Activated CD8-positive, alpha-beta T cell treated with anti-CD3 and anti-CD28 coated beads for 36 hours (primary cell): Measurements from ENCODE around the gene PLEKHJ1. TPM values are rescaled to one million over a fixed set of nuclear protein-coding genes. Genes with fewer than 3 reads are reported as not detected.

Experiments used
- ATAC-seq: fragments of 200-7000 bp; cut with Tn5 transposase; one replicate; pipeline ENCODE4 v1.10.0; 2021; ENCODE audit warnings: mild to moderate bottlenecking, moderate library complexity
- CTCF ChIA-PET: fragments of 350-600 bp; sonication (Branson Sonifier 250); formaldehyde crosslinking; loops from one replicate; lab custom pipeline; 2021; ENCODE audit warnings: antibody characterized with exemption; lab: Charles Lee
- POLR2A ChIA-PET: fragments of 350-600 bp; sonication (Branson Sonifier 250); formaldehyde crosslinking; loops from one replicate; lab custom pipeline; 2021; ENCODE audit warnings: antibody characterized with exemption; lab: Charles Lee
- DNase-seq: peaks from one replicate; pipeline ENCODE4 v3.0.0-alpha.2; 2020
- H3K27ac Mint-ChIP-seq: one replicate; pipeline ENCODE4 v1.8.0; 2021; ENCODE audit warnings: mild to moderate bottlenecking, mixed read lengths
- H3K27me3 Mint-ChIP-seq: one replicate; pipeline ENCODE4 v1.8.0; 2021; ENCODE audit warnings: mixed read lengths
- H3K36me3 Mint-ChIP-seq: one replicate; pipeline ENCODE4 v1.8.0; 2021; ENCODE audit warnings: low read depth, mixed read lengths
- H3K4me1 Mint-ChIP-seq: one replicate; pipeline ENCODE4 v1.8.0; 2021; ENCODE audit warnings: low read depth, mixed read lengths
- H3K4me3 Mint-ChIP-seq: one replicate; pipeline ENCODE4 v1.8.0; 2021; ENCODE audit warnings: mild to moderate bottlenecking, moderate library complexity, mixed read lengths
- H3K9me3 Mint-ChIP-seq: one replicate; pipeline ENCODE4 v1.8.0; 2021; ENCODE audit warnings: mixed read lengths
- CTCF ChIP-seq: fragments of 200-600 bp; IDR thresholded peaks from one replicate; pipeline ENCODE4 v1.8.0; 2022; ENCODE audit warnings: antibody characterized with exemption, mild to moderate bottlenecking
- intact Hi-C: fragments of 100-400 bp; cut with micrococcal nuclease; formaldehyde crosslinking; loops from one replicate; pipeline ENCODE4 v1.10.0; 2022
- total RNA-seq, 2 experiments: library from RNA; stranded (reverse); gene quantifications; one replicate each; pipeline ENCODE4 v1.2.3, GENCODE V29; 2021

The PLEKHJ1 gene
- total RNA-seq, 2 experiments from 2014 or later: 65.3 to 72.8 TPM

GRCh38 chr19:2249010-2249866, 13.1 kb upstream of the PLEKHJ1 start, which contains the start of gene AMH:
Gene AMH (plus strand): TSS chr19:2249323. CDS start chr19:2249333, 10 bp downstream.
- Mint-ChIP-seq H3K27ac (no peak within 1 kb of the TSS), H3K9me3 (no peaks in the 10 kb centered on the region), H3K4me1 (peaks cover 5% of the 10 kb centered on the region), H3K27me3 (peaks cover 2% of the 10 kb centered on the region), H3K4me3 (no peak within 1 kb of the TSS), H3K36me3 (peaks cover 12% of the 10 kb centered on the region)
- POLR2A ChIA-PET: interaction anchor here (1.0 to 15.0 kb wide), 6 partner anchors 7 to 74 kb away, joined by 3 to 202 read pairs (median 9); partner anchors contain the start of gene SF3A2
- DNase-seq (no peak), ATAC-seq (no peak)
- no peak for TF ChIP-seq CTCF
- intact Hi-C loops: no loop called here
- CTCF ChIA-PET: interaction anchor here (1.5 to 2.9 kb wide), 2 partner anchors 9 to 12 kb away, joined by 3 to 12 read pairs; no protein-coding TSS in a partner anchor

- POLR2A ChIA-PET: interaction anchor here (0.7 to 15.0 kb wide), 5 partner anchors 7 to 24 kb away, joined by 3 to 202 read pairs (median 9); partner anchors contain the start of gene SF3A2
- intact Hi-C loops: no loop called here
- Mint-ChIP-seq H3K4me1 (peaks cover 3% of the 10 kb centered on the region), H3K9me3 (no peaks in the 10 kb centered on the region), H3K27ac (no peak overlapping the region), H3K27me3 (no peaks in the 10 kb centered on the region), H3K36me3 (peaks cover 15% of the 10 kb centered on the region), H3K4me3 (no peak overlapping the region)
- CTCF ChIA-PET: interaction anchor here (2.9 kb wide), 1 partner anchor 13 kb away, joined by 12 read pairs; no protein-coding TSS in a partner anchor
- DNase-seq: no peak
- no peak for ATAC-seq
- TF ChIP-seq CTCF: no peak
Measured at GRCh38 chr19:2248136-2249009, 12.2 kb upstream of the PLEKHJ1 start.

- no peak overlapping the region for H3K4me3 Mint-ChIP-seq
- no peaks in the 10 kb centered on the region for H3K27me3 Mint-ChIP-seq
- DNase-seq (no peak), ATAC-seq (no peak)
- TF ChIP-seq CTCF: no peak
- POLR2A ChIA-PET: interaction anchor here (0.7 to 9.6 kb wide), 3 partner anchors 8 to 24 kb away, joined by 3 to 102 read pairs (median 3); no protein-coding TSS in a partner anchor
- no peak overlapping the region for H3K27ac Mint-ChIP-seq
- intact Hi-C loops: no loop called here
- no peaks in the 10 kb centered on the region for H3K9me3 Mint-ChIP-seq
- H3K4me1 Mint-ChIP-seq: peaks cover 4% of the 10 kb centered on the region
- peaks cover 18% of the 10 kb centered on the region for H3K36me3 Mint-ChIP-seq
- CTCF ChIA-PET: interaction anchor here (2.9 kb wide), 1 partner anchor 14 kb away, joined by 12 read pairs; no protein-coding TSS in a partner anchor
Measured at GRCh38 chr19:2247433-2248101, 11.4 kb upstream of the PLEKHJ1 start.

- no peak for ATAC-seq
- no peak overlapping the region for H3K4me3 Mint-ChIP-seq
Measured at GRCh38 chr19:2246801-2247361, 10.8 kb upstream of the PLEKHJ1 start.

More at GRCh38 chr19:2246801-2247361, 10.8 kb upstream of the PLEKHJ1 start:
- Mint-ChIP-seq H3K9me3 (no peaks in the 10 kb centered on the region), H3K27ac (no peak overlapping the region), H3K4me1 (peaks cover 9% of the 10 kb centered on the region), H3K36me3 (peaks cover 22% of the 10 kb centered on the region), H3K27me3 (no peaks in the 10 kb centered on the region)
- CTCF ChIA-PET: no interaction called here
- intact Hi-C loops: no loop called here
- POLR2A ChIA-PET: interaction anchor here (1.9 to 10.4 kb wide), 2 partner anchors 9 kb away, joined by 10 to 202 read pairs; partner anchors contain the start of genes AMH and JSRP1
- DNase-seq: no peak
- TF ChIP-seq CTCF: no peak
